ENCODE data around the gene RNF103. TPM values are rescaled to one million over a fixed set of nuclear protein-coding genes. Genes with fewer than 3 reads are reported as not detected.

RNF103 gene
- total RNA-seq, 1 experiment from 2014 or later: 24.5 TPM

- Histone ChIP-seq H3K9me2 (ENCODE audit: insufficient read depth) (no peaks in the 10 kb centered on the region; the same call in 1 of the 2 replicates), H3K36me3 (ENCODE audit: low read depth) (peaks cover 20% of the 10 kb centered on the region), H4K20me1 (ENCODE audit: insufficient read depth) (no peaks in the 10 kb centered on the region), H3K27me3 (ENCODE audit: insufficient read depth, low read depth) (no peaks in the 10 kb centered on the region), H3K27ac (no peak overlapping the region), H3K4me1 (replicated peaks; ENCODE audit: insufficient read depth) (no peaks in the 10 kb centered on the region), H3K4me3 (no peak overlapping the region), H3K9me3 (ENCODE audit: insufficient read depth, low read depth) (no peaks in the 10 kb centered on the region), H3F3A (ENCODE audit: insufficient read depth, low read depth) (no peaks in the 10 kb centered on the region), H2AFZ (no peak overlapping the region), H3K79me2 (ENCODE audit: low read depth) (no peaks in the 10 kb centered on the region), H3K4me2 (no peak overlapping the region)
- no peak for TF ChIP-seq CTCF (conservative IDR thresholded peaks at IDR 0.05)
- no peak for TF ChIP-seq EZH2 (IDR thresholded peaks at IDR 0.05; ENCODE audit: low read depth)
- POLR2A ChIA-PET (ENCODE audit: unreplicated experiment): no interaction called here
- intact Hi-C loops (cut with micrococcal nuclease; ENCODE audit: unreplicated experiment): no loop called here
- CTCF ChIA-PET: no interaction called here
- DNase-seq: no peak
- no TSS peak for BruUV-seq (replicated peaks)
Measured at GRCh38 chr2:86608832-86609410, 14.7 kb downstream of the RNF103 start.

DNA sequence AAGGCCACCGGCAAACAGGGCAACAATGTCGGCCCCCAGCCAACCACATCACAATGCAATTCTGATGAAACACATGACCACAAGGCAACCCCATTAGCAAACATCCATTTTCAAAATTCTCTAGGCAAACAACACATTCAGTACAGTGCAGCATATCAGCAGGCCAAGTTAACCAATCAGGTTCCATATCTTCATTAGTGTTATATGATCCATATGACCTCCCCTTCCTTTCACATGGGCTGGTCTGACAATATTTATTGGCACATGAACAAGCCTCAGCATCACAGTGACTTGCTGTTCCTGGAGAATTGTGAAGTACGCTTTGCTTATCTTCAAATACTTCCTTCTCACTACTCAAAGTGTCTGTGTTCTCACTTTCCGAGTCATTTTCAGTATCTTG, 19.8 kb downstream of the RNF103 start:
- CTCF ChIA-PET: no interaction called here
- POLR2A ChIA-PET (ENCODE audit: unreplicated experiment): no interaction called here
- Histone ChIP-seq H3F3A (ENCODE audit: insufficient read depth, low read depth) (no peaks in the 10 kb centered on the region), H3K9me2 (ENCODE audit: insufficient read depth) (no peaks in the 10 kb centered on the region; the same call in 1 of the 2 replicates), H3K36me3 (ENCODE audit: low read depth) (peaks cover 13% of the 10 kb centered on the region), H3K27ac (no peak overlapping the region), H3K79me2 (ENCODE audit: low read depth) (no peaks in the 10 kb centered on the region), H4K20me1 (ENCODE audit: insufficient read depth) (no peaks in the 10 kb centered on the region), H3K27me3 (ENCODE audit: insufficient read depth, low read depth) (no peaks in the 10 kb centered on the region), H2AFZ (no peak overlapping the region), H3K4me2 (no peak overlapping the region), H3K9me3 (ENCODE audit: insufficient read depth, low read depth) (peaks cover 2% of the 10 kb centered on the region; the same call in 1 of the 2 replicates), H3K4me1 (replicated peaks; ENCODE audit: insufficient read depth) (no peaks in the 10 kb centered on the region), H3K4me3 (no peak overlapping the region)
- BruUV-seq (replicated peaks): no TSS peak
- no peak for TF ChIP-seq EZH2 (IDR thresholded peaks at IDR 0.05; ENCODE audit: low read depth)
- intact Hi-C loops (cut with micrococcal nuclease; ENCODE audit: unreplicated experiment): no loop called here
- DNase-seq: no peak

GRCh38 chr2:86598966-86599365, 24.7 kb downstream of the RNF103 start:
- BruUV-seq (replicated peaks): no TSS peak
- peaks cover 6% of the 10 kb centered on the region; the same call in 1 of the 2 replicates for H3K9me3 ChIP-seq (ENCODE audit: insufficient read depth, low read depth)
- H3K9me2 ChIP-seq (ENCODE audit: insufficient read depth): no peaks in the 10 kb centered on the region
- H2AFZ ChIP-seq: no peak overlapping the region
- H3K27ac ChIP-seq: no peak overlapping the region
- H4K20me1 ChIP-seq (ENCODE audit: insufficient read depth): no peaks in the 10 kb centered on the region
- H3K4me2 ChIP-seq: no peak overlapping the region
- intact Hi-C loops (cut with micrococcal nuclease; ENCODE audit: unreplicated experiment): no loop called here
- peaks cover under 1% of the 10 kb centered on the region; the same call in 1 of the 2 replicates for H3K36me3 ChIP-seq (ENCODE audit: low read depth)
- TF ChIP-seq CTCF (conservative IDR thresholded peaks at IDR 0.05): no peak
- TF ChIP-seq EZH2 (IDR thresholded peaks at IDR 0.05; ENCODE audit: low read depth): no peak
- H3K4me1 ChIP-seq (replicated peaks; ENCODE audit: insufficient read depth): no peaks in the 10 kb centered on the region
- ChIA-PET POLR2A (ENCODE audit: unreplicated experiment) (no interaction called here), CTCF (interaction anchor here (0.6 kb wide), 1 partner anchor 166 kb away, joined by 3 read pairs; no protein-coding TSS in a partner anchor)
- DNase-seq: no peak
- no peak overlapping the region for H3K4me3 ChIP-seq
- H3K27me3 ChIP-seq (ENCODE audit: insufficient read depth, low read depth): no peaks in the 10 kb centered on the region
- H3F3A ChIP-seq (ENCODE audit: insufficient read depth, low read depth): no peaks in the 10 kb centered on the region; the same call in 1 of the 2 replicates
- H3K79me2 ChIP-seq (ENCODE audit: low read depth): no peaks in the 10 kb centered on the region

GRCh38 chr2:86596118-86596517, 27.5 kb downstream of the RNF103 start:
- H3K27me3 ChIP-seq (ENCODE audit: insufficient read depth, low read depth): no peaks in the 10 kb centered on the region
- no peak overlapping the region for H3K4me2 ChIP-seq
- no peaks in the 10 kb centered on the region for H3K36me3 ChIP-seq (ENCODE audit: low read depth)
- no peak overlapping the region for H3K4me3 ChIP-seq
- peaks cover 6% of the 10 kb centered on the region; the same call in 1 of the 2 replicates for H3K9me3 ChIP-seq (ENCODE audit: insufficient read depth, low read depth)
- no peaks in the 10 kb centered on the region for H3K79me2 ChIP-seq (ENCODE audit: low read depth)
- no peaks in the 10 kb centered on the region for H4K20me1 ChIP-seq (ENCODE audit: insufficient read depth)
- TF ChIP-seq EZH2 (IDR thresholded peaks at IDR 0.05; ENCODE audit: low read depth) (no peak), CTCF (conservative IDR thresholded peaks at IDR 0.05) (no peak)
- H3F3A ChIP-seq (ENCODE audit: insufficient read depth, low read depth): no peaks in the 10 kb centered on the region; the same call in 1 of the 2 replicates
- no peak for DNase-seq
- no TSS peak for BruUV-seq (replicated peaks)
- H3K27ac ChIP-seq: no peak overlapping the region
- ChIA-PET POLR2A (ENCODE audit: unreplicated experiment) (no interaction called here), CTCF (no interaction called here)
- H3K9me2 ChIP-seq (ENCODE audit: insufficient read depth): no peaks in the 10 kb centered on the region
- no peaks in the 10 kb centered on the region for H3K4me1 ChIP-seq (replicated peaks; ENCODE audit: insufficient read depth)
- intact Hi-C loops (cut with micrococcal nuclease; ENCODE audit: unreplicated experiment): no loop called here
- no peak overlapping the region for H2AFZ ChIP-seq

Data from PC-9 (cell line).